ENCODE measurements around the gene GLIS1. TPM values are rescaled to one million over a fixed set of nuclear protein-coding genes. Genes with fewer than 3 reads are reported as not detected.

Gene GLIS1
- total and polyA plus RNA-seq, 2 experiments from 2014 or later, result 0.77 to 0.95 TPM

DNA sequence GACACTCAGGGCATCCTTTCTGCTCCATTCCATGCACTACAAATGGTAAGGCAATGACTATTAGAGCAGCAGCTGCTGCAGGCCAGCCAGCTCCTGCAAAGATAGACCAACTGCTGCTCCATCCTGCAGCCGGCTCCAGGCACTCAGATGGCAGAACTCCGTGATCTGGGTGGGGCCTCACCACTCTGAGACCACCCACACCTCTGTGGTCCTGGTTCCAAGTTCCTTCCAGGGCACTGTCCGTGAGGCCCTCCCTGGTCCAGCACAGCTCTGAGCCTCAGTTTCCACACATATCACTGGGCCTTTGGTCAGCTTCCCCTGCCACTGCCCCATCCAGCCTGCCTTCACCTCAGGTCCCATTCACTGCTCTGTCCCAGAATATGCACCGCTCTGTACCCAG lies 165.0 kb downstream of the GLIS1 start:
- TF ChIP-seq, protein P1, sequence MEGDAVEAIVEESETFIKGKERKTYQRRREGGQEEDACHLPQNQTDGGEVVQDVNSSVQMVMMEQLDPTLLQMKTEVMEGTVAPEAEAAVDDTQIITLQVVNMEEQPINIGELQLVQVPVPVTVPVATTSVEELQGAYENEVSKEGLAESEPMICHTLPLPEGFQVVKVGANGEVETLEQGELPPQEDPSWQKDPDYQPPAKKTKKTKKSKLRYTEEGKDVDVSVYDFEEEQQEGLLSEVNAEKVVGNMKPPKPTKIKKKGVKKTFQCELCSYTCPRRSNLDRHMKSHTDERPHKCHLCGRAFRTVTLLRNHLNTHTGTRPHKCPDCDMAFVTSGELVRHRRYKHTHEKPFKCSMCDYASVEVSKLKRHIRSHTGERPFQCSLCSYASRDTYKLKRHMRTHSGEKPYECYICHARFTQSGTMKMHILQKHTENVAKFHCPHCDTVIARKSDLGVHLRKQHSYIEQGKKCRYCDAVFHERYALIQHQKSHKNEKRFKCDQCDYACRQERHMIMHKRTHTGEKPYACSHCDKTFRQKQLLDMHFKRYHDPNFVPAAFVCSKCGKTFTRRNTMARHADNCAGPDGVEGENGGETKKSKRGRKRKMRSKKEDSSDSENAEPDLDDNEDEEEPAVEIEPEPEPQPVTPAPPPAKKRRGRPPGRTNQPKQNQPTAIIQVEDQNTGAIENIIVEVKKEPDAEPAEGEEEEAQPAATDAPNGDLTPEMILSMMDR (IDR thresholded peaks at IDR 0.05; ENCODE audit: low read depth, low read length), result no peak
- Histone ChIP-seq H3K4me3 (no peak overlapping the region), H3K27me3 (no peaks in the 10 kb centered on the region), H3K36me3 (no peaks in the 10 kb centered on the region), H3K27ac (no peak overlapping the region), H3K9me3 (ENCODE audit: low read depth) (no peaks in the 10 kb centered on the region), H3K4me1 (ENCODE audit: low read depth) (peaks cover 8% of the 10 kb centered on the region)
- DNase-seq (ENCODE audit: low read depth in 1 of 2, low spot score in 1 of 2), result no peak

DNA sequence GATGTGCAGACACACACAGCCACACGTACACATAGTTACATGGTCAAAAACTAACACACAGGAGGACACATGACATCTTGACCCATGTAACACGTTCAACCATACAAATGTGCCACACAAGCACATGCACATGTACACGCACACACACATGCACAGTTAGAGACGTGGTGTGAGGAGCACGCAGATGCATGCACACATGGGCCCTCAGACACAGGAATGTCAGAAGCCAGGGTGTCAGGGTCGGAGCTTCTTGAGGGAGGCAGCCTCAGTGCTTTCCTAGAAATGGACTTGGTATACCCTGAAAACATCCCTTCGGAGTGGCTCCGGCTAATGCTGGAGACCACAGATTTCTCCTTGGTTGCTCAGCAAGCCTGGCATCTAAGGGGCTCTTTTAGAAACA lies 165.4 kb downstream of the GLIS1 start:
- Histone ChIP-seq H3K27ac (no peak overlapping the region), H3K4me1 (ENCODE audit: low read depth) (peaks cover 8% of the 10 kb centered on the region), H3K27me3 (no peaks in the 10 kb centered on the region), H3K4me3 (no peak overlapping the region), H3K36me3 (no peaks in the 10 kb centered on the region), H3K9me3 (ENCODE audit: low read depth) (no peaks in the 10 kb centered on the region)
- DNase-seq (ENCODE audit: low read depth in 1 of 2, low spot score in 1 of 2), result no peak
- TF ChIP-seq, protein P1 (IDR thresholded peaks at IDR 0.05; ENCODE audit: low read depth, low read length), result no peak

DNA sequence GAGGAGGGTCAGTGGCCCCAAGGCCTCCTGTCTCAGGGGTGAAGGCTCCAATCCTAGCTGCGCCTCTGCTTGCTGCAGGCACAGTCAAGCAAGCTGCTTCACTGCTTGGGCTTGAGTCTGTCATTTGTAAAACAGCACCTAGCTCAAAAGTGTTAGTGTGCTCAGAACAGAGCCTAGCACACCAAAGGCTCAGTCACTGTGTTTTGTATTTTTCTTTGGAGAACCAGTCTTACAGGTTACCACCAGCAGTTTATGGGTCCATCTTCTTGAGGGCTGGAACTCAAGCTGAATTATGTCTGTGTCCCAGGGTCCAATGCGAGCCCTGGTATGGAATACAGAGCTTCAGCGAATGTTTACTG lies 166.2 kb downstream of the GLIS1 start:
- H3K27ac ChIP-seq, result no peak overlapping the region
- no peaks in the 10 kb centered on the region for H3K27me3 ChIP-seq
- peaks cover 8% of the 10 kb centered on the region for H3K4me1 ChIP-seq (ENCODE audit: low read depth)
- TF ChIP-seq, protein P1 (IDR thresholded peaks at IDR 0.05; ENCODE audit: low read depth, low read length), result no peak
- H3K36me3 ChIP-seq, result no peaks in the 10 kb centered on the region
- no peaks in the 10 kb centered on the region for H3K9me3 ChIP-seq (ENCODE audit: low read depth)
- H3K4me3 ChIP-seq, result no peak overlapping the region
- no peak for DNase-seq (ENCODE audit: low read depth in 1 of 2, low spot score in 1 of 2)

DNA sequence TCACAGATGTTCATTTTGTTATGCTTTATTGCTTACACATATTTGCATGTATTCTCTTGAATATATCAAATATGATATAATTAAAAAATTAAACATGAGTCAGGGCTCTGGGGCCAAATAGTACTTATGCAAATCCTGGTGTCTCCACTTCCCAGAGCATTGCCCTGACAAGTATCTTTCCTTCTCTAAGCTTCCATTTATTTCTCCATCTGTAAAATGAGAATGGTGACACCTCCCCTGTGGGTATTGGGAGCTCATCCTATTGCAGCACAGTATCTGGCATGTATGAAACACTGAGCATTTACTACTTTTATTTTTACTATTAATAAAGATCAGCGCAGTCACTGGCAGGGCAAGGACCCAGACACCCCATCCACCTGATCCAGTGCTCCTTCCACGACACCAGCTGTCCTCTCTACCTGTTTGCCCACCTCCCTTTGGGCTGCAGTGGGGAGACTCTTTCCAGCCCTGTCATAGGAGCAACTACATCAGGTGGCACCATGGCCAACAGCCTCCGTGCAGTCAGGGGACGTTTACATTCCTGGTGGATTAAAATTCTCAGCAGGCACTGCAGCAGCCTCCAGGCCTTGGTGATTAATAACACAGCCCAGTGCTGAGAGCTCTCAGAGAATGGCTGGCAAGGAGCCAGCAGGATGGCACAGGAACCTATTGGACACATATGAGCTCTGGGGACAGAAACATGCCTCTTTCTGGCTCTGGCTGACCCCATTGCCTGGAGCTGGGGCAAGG lies 166.7 kb downstream of the GLIS1 start:
- peak in 1 of 2 donors; percentile 87 for DNase-seq (ENCODE audit: low read depth in 1 of 2, low spot score in 1 of 2)
- Histone ChIP-seq H3K27me3 (no peaks in the 10 kb centered on the region), H3K27ac (peak overlapping the region; percentile 2), H3K36me3 (no peaks in the 10 kb centered on the region), H3K4me3 (no peak overlapping the region), H3K4me1 (ENCODE audit: low read depth) (peaks cover 8% of the 10 kb centered on the region), H3K9me3 (ENCODE audit: low read depth) (no peaks in the 10 kb centered on the region)
- TF ChIP-seq, protein P1 (IDR thresholded peaks at IDR 0.05; ENCODE audit: low read depth, low read length), result no peak

DNA sequence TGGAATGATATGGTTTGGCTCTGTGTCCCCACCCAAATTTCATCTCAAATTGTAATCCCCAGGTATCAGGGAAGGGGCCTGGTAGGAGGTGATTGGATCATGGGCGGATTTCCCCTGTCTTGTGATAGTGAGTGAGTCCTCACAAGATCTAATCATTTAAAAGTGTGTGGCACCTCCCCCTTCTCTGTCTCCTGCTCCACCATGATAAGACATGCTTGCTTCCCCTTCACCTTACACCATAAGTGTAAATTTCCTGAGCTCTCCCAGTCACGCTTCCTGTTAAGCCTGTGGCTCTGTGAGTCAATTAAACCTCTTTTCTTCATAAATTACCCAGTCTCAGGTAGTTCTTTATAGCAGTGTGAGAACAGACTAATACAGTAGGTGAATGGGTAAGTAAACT lies 170.4 kb downstream of the GLIS1 start:
- DNase-seq (ENCODE audit: low read depth in 1 of 2, low spot score in 1 of 2), result no peak
- H3K9me3 ChIP-seq (ENCODE audit: low read depth), result no peaks in the 10 kb centered on the region
- H3K27me3 ChIP-seq, result no peaks in the 10 kb centered on the region
- TF ChIP-seq, protein P1 (IDR thresholded peaks at IDR 0.05; ENCODE audit: low read depth, low read length), result no peak
- H3K4me1 ChIP-seq (ENCODE audit: low read depth), result peaks cover 8% of the 10 kb centered on the region
- no peaks in the 10 kb centered on the region for H3K36me3 ChIP-seq
- H3K4me3 ChIP-seq, result no peak overlapping the region
- H3K27ac ChIP-seq, result no peak overlapping the region

Measured in cardiac muscle cell (in vitro differentiated cells and primary cell).